Naive thymus-derived CD4-positive, alpha-beta T cell (primary cell): ENCODE measurements around the gene PPP1R14D. TPM values are rescaled to one million over a fixed set of nuclear protein-coding genes. Genes with fewer than 3 reads are reported as not detected.

Experiments used
- ATAC-seq: fragments of 150-1000 bp; cut with Tn5 transposase; 2 replicates; pipeline ENCODE4 v1.10.0; 2021; ENCODE audit warnings: mild to moderate bottlenecking, moderate library complexity
- CTCF ChIA-PET: fragments of 350-600 bp; sonication (Branson Sonifier 250); formaldehyde crosslinking; loops from one replicate; lab custom pipeline; 2021; ENCODE audit warnings: antibody characterized with exemption; lab: Charles Lee
- POLR2A ChIA-PET: fragments of 350-600 bp; sonication (Branson Sonifier 250); formaldehyde crosslinking; loops from one replicate; lab custom pipeline; 2021; ENCODE audit warnings: antibody characterized with exemption, inconsistent platforms; lab: Charles Lee
- DNase-seq, 9 donors: peaks; one replicate each; pipeline versions ENCODE4 v3.0.0 to v3.0.0-alpha.2; 2020 to 2022; ENCODE audit warnings: mixed read lengths in 1 of 9
- H3K27ac ChIP-seq: one replicate; pipeline ENCODE4 v1.7.0; 2013; ENCODE audit warnings: mild to moderate bottlenecking, low read depth, low read length, moderate library complexity
- H3K27me3 ChIP-seq, 2 donors: one replicate each; pipeline ENCODE4 v1.7.0; 2013; ENCODE audit warnings: low read length in 2 of 2, mild to moderate bottlenecking in 2 of 2, moderate library complexity in 2 of 2; ENCODE audit not compliant: control insufficient read depth in 2 of 2, insufficient read depth in 2 of 2
- H3K36me3 ChIP-seq, 3 experiments: 1 replicate in 2 of 3; 2 replicates in 1 of 3; pipeline ENCODE4 v1.7.0; 2013; ENCODE audit warnings: low read length in 3 of 3, mild to moderate bottlenecking in 3 of 3, moderate library complexity in 1 of 3; ENCODE audit not compliant: insufficient read depth in 3 of 3, control insufficient read depth in 2 of 3
- H3K4me1 ChIP-seq, 2 donors: one replicate each; pipeline ENCODE4 v1.7.0; 2013; ENCODE audit warnings: low read length in 2 of 2, mild to moderate bottlenecking in 2 of 2, moderate library complexity in 1 of 2; ENCODE audit not compliant: control insufficient read depth in 2 of 2, insufficient read depth in 2 of 2
- H3K4me3 ChIP-seq: 2 replicates; pipeline ENCODE4 v1.7.0; 2013; ENCODE audit warnings: mild to moderate bottlenecking, low read length
- H3K9me3 ChIP-seq, 3 experiments: 1 replicate in 2 of 3; 2 replicates in 1 of 3; pipeline ENCODE4 v1.7.0; 2013; ENCODE audit warnings: low read length in 3 of 3; ENCODE audit not compliant: control insufficient read depth in 2 of 3
- H3K27ac Mint-ChIP-seq, 9 donors: one replicate each; pipeline ENCODE4 v1.8.0; 2020 to 2022; ENCODE audit warnings: mixed read lengths in 9 of 9, mild to moderate bottlenecking in 8 of 9, moderate library complexity in 5 of 9, inconsistent platforms in 2 of 9
- H3K27me3 Mint-ChIP-seq, 5 donors: one replicate each; pipeline ENCODE4 v1.8.0; 2021 to 2022; ENCODE audit warnings: mixed read lengths in 5 of 5, mild to moderate bottlenecking in 1 of 5
- H3K36me3 Mint-ChIP-seq, 5 donors: one replicate each; pipeline ENCODE4 v1.8.0; 2020 to 2022; ENCODE audit warnings: mixed read lengths in 5 of 5, mild to moderate bottlenecking in 3 of 5, inconsistent platforms in 1 of 5
- H3K4me1 Mint-ChIP-seq, 7 donors: one replicate each; pipeline ENCODE4 v1.8.0; 2020 to 2022; ENCODE audit warnings: mixed read lengths in 7 of 7, mild to moderate bottlenecking in 3 of 7, inconsistent platforms in 1 of 7
- H3K4me3 Mint-ChIP-seq, 10 donors: one replicate each; pipeline ENCODE4 v1.8.0; 2020 to 2022; ENCODE audit warnings: mild to moderate bottlenecking in 10 of 10, mixed read lengths in 10 of 10, moderate library complexity in 6 of 10, inconsistent platforms in 2 of 10
- H3K9me3 Mint-ChIP-seq, 11 donors: one replicate each; pipeline ENCODE4 v1.8.0; 2020 to 2022; ENCODE audit warnings: mixed read lengths in 11 of 11, mild to moderate bottlenecking in 4 of 11, inconsistent platforms in 1 of 11, moderate library complexity in 1 of 11
- intact Hi-C, 2 donors: fragments of 100-400 bp; cut with micrococcal nuclease; formaldehyde crosslinking; loops; one replicate each; pipeline ENCODE4 v1.15.1; 2023
- polyA plus RNA-seq, 2 donors: library from polyadenylated mRNA; unstranded; fragments of 300-500 nt; fragmentation: Illumina TruSeq; gene quantifications; one replicate each; pipeline ENCODE4 v1.2.3, GENCODE V29; 2021
- total RNA-seq, 6 experiments: library from RNA in 5 of 6; stranded (reverse) in 5 of 6; gene quantifications; 1 replicate in 5 of 6; 2 replicates in 1 of 6; pipeline ENCODE4 v1.2.3 and lab custom pipeline; 2021 to 2026

Gene PPP1R14D
- total and polyA plus RNA-seq, 7 experiments from 2014 or later, result not detected

- H3K27me3 Mint-ChIP-seq, result no peaks in the 10 kb centered on the region
- no peak overlapping the region for H3K27ac Mint-ChIP-seq
- no peaks in the 10 kb centered on the region for H3K27me3 ChIP-seq
- CTCF ChIA-PET, result interaction anchor here (0.6 to 5.2 kb wide), 3 partner anchors 17 to 108 kb away, joined by 3 to 48 read pairs (median 3); no protein-coding TSS in a partner anchor
- DNase-seq, result no peak
- POLR2A ChIA-PET, result interaction anchor here (0.6 to 0.9 kb wide), 2 partner anchors 14 to 22 kb away, joined by 3 to 5 read pairs; partner anchors contain the start of gene GCHFR
- H3K9me3 ChIP-seq, result no peaks in the 10 kb centered on the region
- ATAC-seq, result no peak
- H3K27ac ChIP-seq, result no peak overlapping the region
- intact Hi-C loops, result no loop called here
- no peaks in the 10 kb centered on the region for H3K9me3 Mint-ChIP-seq
- peaks cover 24 to 34% (median 27%) of the 10 kb centered on the region in 7 donors for H3K4me1 Mint-ChIP-seq
- H3K4me3 Mint-ChIP-seq, result no peak overlapping the region
- peaks cover 0 to 2% (median 0%) of the 10 kb centered on the region in 3 experiments for H3K36me3 ChIP-seq
- no peaks in the 10 kb centered on the region for H3K36me3 Mint-ChIP-seq
- H3K4me1 ChIP-seq, result peaks cover 14 to 18% of the 10 kb centered on the region in 2 donors
- no peak overlapping the region for H3K4me3 ChIP-seq
These were observed 42.7 kb downstream of the PPP1R14D start for GRCh38 chr15:40785814-40786213.

DNA sequence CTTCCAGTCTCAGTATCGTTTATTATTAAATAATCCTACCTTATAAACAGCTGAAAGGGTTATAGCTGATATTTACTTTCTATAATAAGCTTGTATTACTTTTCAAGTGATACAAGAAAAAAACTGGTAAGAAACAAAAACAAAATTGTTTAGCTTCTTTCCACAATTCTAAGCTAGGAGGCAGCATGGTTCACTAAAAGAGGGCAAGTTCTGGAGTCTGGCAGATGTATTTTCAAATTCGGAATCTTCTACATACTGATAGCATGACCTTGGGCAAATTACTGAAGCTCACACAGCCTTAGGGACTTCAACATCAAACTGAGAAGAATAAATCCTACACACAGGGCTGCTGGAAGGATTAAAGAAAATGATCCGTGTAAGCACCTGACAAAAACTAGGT lies 43.3 kb downstream of the PPP1R14D start:
- peaks cover 24 to 34% (median 27%) of the 10 kb centered on the region in 7 donors for H3K4me1 Mint-ChIP-seq
- ATAC-seq (no peak), DNase-seq (no peak)
- no peak overlapping the region for H3K27ac Mint-ChIP-seq
- H3K4me1 ChIP-seq, result peaks cover 14 to 18% of the 10 kb centered on the region in 2 donors
- peaks cover 0 to 2% (median 0%) of the 10 kb centered on the region in 3 experiments for H3K36me3 ChIP-seq
- H3K27me3 ChIP-seq, result no peaks in the 10 kb centered on the region
- no peak overlapping the region for H3K4me3 Mint-ChIP-seq
- CTCF ChIA-PET, result interaction anchor here (0.8 to 5.2 kb wide), 4 partner anchors 12 to 107 kb away, joined by 3 to 48 read pairs (median 6); no protein-coding TSS in a partner anchor
- POLR2A ChIA-PET, result interaction anchor here (0.5 to 0.9 kb wide), 3 partner anchors 9 to 21 kb away, joined by 3 to 5 read pairs (median 3); partner anchors contain the start of gene GCHFR
- H3K27ac ChIP-seq, result no peak overlapping the region
- intact Hi-C loops, result no loop called here
- no peaks in the 10 kb centered on the region for H3K9me3 ChIP-seq
- no peaks in the 10 kb centered on the region for H3K36me3 Mint-ChIP-seq
- H3K4me3 ChIP-seq, result no peak overlapping the region
- no peaks in the 10 kb centered on the region for H3K9me3 Mint-ChIP-seq
- H3K27me3 Mint-ChIP-seq, result no peaks in the 10 kb centered on the region

- no peak overlapping the region for H3K4me3 Mint-ChIP-seq
- ChIA-PET POLR2A (interaction anchor here (1.7 kb wide), 1 partner anchor 88 kb away, joined by 11 read pairs; the partner anchor contains the start of gene RAD51), CTCF (interaction anchor here (0.6 to 5.2 kb wide), 27 partner anchors 9 to 283 kb away, joined by 3 to 48 read pairs (median 4); partner anchors contain the start of genes C15orf62, CCDC32, KNL1 and PPP1R14D)
- H3K4me1 Mint-ChIP-seq, result peaks cover 12 to 25% (median 20%) of the 10 kb centered on the region in 7 donors
- Histone ChIP-seq H3K9me3 (no peaks in the 10 kb centered on the region), H3K27ac (no peak overlapping the region), H3K27me3 (no peaks in the 10 kb centered on the region), H3K36me3 (peaks cover 0 to 26% (median 7%) of the 10 kb centered on the region in 3 experiments), H3K4me1 (peaks cover 8 to 13% of the 10 kb centered on the region in 2 donors), H3K4me3 (no peak overlapping the region)
- peak; percentile 63 to 78 (median 75) for DNase-seq
- intact Hi-C loops, result loop anchor here (1.0 to 5.0 kb wide), 10 partner anchors 18 to 263 kb away; partner anchors contain the start of genes DNAJC17 (in 1 of the 2), GCHFR (in 1 of the 2), RMDN3 (in 1 of the 2) and ZFYVE19 (in 1 of the 2)
- no peaks in the 10 kb centered on the region for H3K27me3 Mint-ChIP-seq
- peaks cover 0 to 8% (median 5%) of the 10 kb centered on the region in 5 donors for H3K36me3 Mint-ChIP-seq
- ATAC-seq, result peak; percentile 99
- no peaks in the 10 kb centered on the region for H3K9me3 Mint-ChIP-seq
- peak overlapping the region in 2 of 9 donors; percentile 34 to 39 for H3K27ac Mint-ChIP-seq
These were observed 45.8 kb downstream of the PPP1R14D start for GRCh38 chr15:40782609-40783227.

DNA sequence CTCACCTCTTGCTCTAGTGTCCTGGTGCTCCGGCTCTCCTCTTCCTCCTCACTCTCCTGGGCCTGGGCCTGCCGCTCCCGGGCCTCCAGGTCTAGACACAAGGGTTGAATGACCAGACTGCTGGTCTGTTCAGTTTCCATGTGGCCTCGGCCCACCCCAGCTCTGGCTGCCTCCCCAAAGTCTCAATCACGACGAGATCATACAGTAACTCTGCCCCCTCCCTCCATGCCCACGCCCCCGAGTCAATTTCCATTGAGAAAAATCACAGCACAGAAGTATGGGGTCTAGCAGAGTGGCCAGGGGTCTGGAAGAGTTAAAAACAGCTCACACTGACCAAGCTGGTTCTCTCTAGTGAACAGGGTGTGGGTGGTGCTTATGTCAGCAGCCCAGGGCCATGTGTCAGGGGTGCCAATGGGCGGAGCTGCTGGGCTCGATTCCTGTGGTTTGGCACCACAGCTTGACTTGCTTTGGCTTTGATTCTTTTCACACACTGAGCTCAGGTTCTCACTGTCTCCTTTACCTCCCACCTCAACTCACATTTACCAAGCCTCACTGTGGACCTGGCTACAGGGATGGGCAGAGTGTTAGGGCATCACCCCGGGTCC lies 51.9 kb downstream of the PPP1R14D start:
- Histone ChIP-seq H3K4me3 (no peak overlapping the region), H3K36me3 (peaks cover 7 to 83% (median 18%) of the 10 kb centered on the region in 3 experiments), H3K27ac (no peak overlapping the region), H3K9me3 (no peaks in the 10 kb centered on the region), H3K4me1 (peaks cover 0 to 11% of the 10 kb centered on the region in 2 donors), H3K27me3 (no peaks in the 10 kb centered on the region)
- peak overlapping the region in 4 of 9 donors; percentile 5 to 65 (median 26) for H3K27ac Mint-ChIP-seq
- H3K27me3 Mint-ChIP-seq, result no peaks in the 10 kb centered on the region
- no peak for DNase-seq
- H3K4me1 Mint-ChIP-seq, result peaks cover 0 to 13% (median 0%) of the 10 kb centered on the region in 7 donors
- ChIA-PET POLR2A (interaction anchor here (0.8 to 1.2 kb wide), 2 partner anchors 82 to 386 kb away, joined by 3 read pairs; partner anchors contain the start of gene RAD51), CTCF (interaction anchor here (0.6 kb wide), 2 partner anchors 375 to 442 kb away, joined by 3 to 5 read pairs; no protein-coding TSS in a partner anchor)
- no peaks in the 10 kb centered on the region for H3K9me3 Mint-ChIP-seq
- intact Hi-C loops, result no loop called here
- peaks cover 3 to 29% (median 11%) of the 10 kb centered on the region in 5 donors for H3K36me3 Mint-ChIP-seq
- ATAC-seq, result peak; percentile 93
- no peak overlapping the region for H3K4me3 Mint-ChIP-seq

DNA sequence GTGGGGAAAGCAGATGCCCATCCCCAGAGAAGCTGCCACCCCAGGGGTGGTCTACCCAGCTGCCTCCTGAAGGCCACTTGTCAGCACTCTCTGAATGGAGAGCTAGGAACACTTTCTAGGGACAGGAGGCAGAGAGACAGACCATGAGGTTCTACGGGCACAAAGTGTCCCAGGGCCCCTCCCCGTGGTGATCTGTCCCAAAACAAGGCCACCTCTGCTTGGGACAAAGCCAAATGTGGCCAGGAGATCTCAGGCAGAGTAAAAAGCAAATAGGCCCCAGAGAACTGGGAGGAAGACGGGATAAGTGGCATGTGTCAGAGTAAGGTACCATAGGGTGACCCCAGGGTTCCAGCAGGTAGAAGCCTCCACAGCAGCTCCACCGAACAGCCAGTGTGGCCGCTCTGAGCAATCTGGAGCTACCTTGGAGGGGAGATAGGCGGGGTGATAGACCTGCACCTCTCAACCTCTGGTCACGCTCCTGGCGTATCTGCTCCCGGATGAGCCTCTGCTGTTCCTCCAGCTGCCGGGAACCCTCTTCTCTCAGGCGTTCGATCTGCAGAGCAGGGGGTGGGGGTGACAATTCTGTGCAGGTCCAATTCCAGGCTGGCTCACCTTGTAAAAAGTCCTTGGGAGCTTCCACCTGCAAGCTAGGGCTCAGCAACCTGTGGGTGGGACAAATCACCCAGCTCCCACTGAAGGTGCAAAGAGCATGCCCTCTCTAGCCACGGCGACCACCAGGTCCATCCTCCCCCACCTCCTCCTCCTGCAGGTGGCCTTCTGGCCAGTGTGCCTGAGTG lies 52.6 kb downstream of the PPP1R14D start:
- ChIA-PET CTCF (interaction anchor here (0.6 kb wide), 1 partner anchor 375 kb away, joined by 5 read pairs; no protein-coding TSS in a partner anchor), POLR2A (interaction anchor here (1.2 kb wide), 1 partner anchor 81 kb away, joined by 3 read pairs; the partner anchor contains the start of gene RAD51)
- Histone ChIP-seq H3K27ac (no peak overlapping the region), H3K9me3 (no peaks in the 10 kb centered on the region), H3K36me3 (peaks cover 7 to 87% (median 18%) of the 10 kb centered on the region in 3 experiments), H3K4me1 (peaks cover 0 to 11% of the 10 kb centered on the region in 2 donors), H3K4me3 (no peak overlapping the region), H3K27me3 (no peaks in the 10 kb centered on the region)
- H3K36me3 Mint-ChIP-seq, result peaks cover 3 to 32% (median 11%) of the 10 kb centered on the region in 5 donors
- DNase-seq, result no peak
- intact Hi-C loops, result no loop called here
- H3K9me3 Mint-ChIP-seq, result no peaks in the 10 kb centered on the region
- H3K4me1 Mint-ChIP-seq, result peaks cover 0 to 13% (median 0%) of the 10 kb centered on the region in 7 donors
- no peak overlapping the region for H3K4me3 Mint-ChIP-seq
- no peaks in the 10 kb centered on the region for H3K27me3 Mint-ChIP-seq
- H3K27ac Mint-ChIP-seq, result peak overlapping the region in 1 of 9 donors; percentile 65
- ATAC-seq, result no peak
